Kidney (tissue), 14 donors: ENCODE measurements around the gene GNA14. TPM values are rescaled to one million over a fixed set of nuclear protein-coding genes. Genes with fewer than 3 reads are reported as not detected.

Source experiments
- DNase-seq, 5 donors: peaks; one replicate each; pipeline ENCODE4 v3.0.0-alpha.2; 2013 to 2020
- FAIRE-seq: peaks from 2 replicates; lab custom pipeline; 2012; peaks lifted over from hg19 to GRCh38; lab: Jason Lieb, UNC
- H3K27ac ChIP-seq, 2 donors: one replicate each; pipeline ENCODE4 v1.7.0; 2013; ENCODE audit warnings: low read depth in 2 of 2, low read length in 2 of 2, inconsistent platforms in 1 of 2
- H3K27me3 ChIP-seq: one replicate; pipeline ENCODE4 v1.7.1; 2013; ENCODE audit warnings: low read length, inconsistent platforms; ENCODE audit not compliant: control insufficient read depth, insufficient read depth
- H3K36me3 ChIP-seq, 3 donors: one replicate each; pipeline versions ENCODE4 v1.7.0 to v1.7.1; 2013; ENCODE audit warnings: low read length in 3 of 3, control low read depth in 1 of 3, inconsistent platforms in 1 of 3; ENCODE audit not compliant: insufficient read depth in 3 of 3, control insufficient read depth in 2 of 3
- H3K4me1 ChIP-seq, 3 donors: one replicate each; pipeline versions ENCODE4 v1.7.0 to v1.7.1; 2013; ENCODE audit warnings: low read length in 3 of 3, inconsistent platforms in 1 of 3, low read depth in 1 of 3; ENCODE audit not compliant: control insufficient read depth in 2 of 3, insufficient read depth in 2 of 3
- H3K4me3 ChIP-seq, 3 donors: one replicate each; pipeline versions ENCODE4 v1.7.0 to v1.8.1; 2013; ENCODE audit warnings: low read length in 3 of 3, control low read depth in 1 of 3, inconsistent platforms in 1 of 3
- H3K9ac ChIP-seq, 3 donors: one replicate each; pipeline versions ENCODE4 v1.7.0 to v1.7.1; 2013; ENCODE audit warnings: low read length in 3 of 3, control low read depth in 1 of 3, inconsistent platforms in 1 of 3
- H3K9me3 ChIP-seq, 3 donors: one replicate each; pipeline versions ENCODE4 v1.7.0 to v1.7.1; 2013; ENCODE audit warnings: low read length in 3 of 3, control low read depth in 1 of 3, inconsistent platforms in 1 of 3; ENCODE audit not compliant: control insufficient read depth in 2 of 3, insufficient read depth in 1 of 3
- CTCF ChIP-seq: IDR thresholded peaks from 3 replicates; pipeline ENCODE4 v1.5.1; 2012; ENCODE audit warnings: mild to moderate bottlenecking, moderate library complexity, borderline replicate concordance; ENCODE audit not compliant: insufficient read depth; ENCODE audit errors: extremely low read depth
- intact Hi-C: fragments of 100-400 bp; cut with DNase I; formaldehyde crosslinking; loops from one replicate; pipeline ENCODE4 v1.11.1; 2022
- polyA plus RNA-seq: library from polyadenylated mRNA; stranded (reverse); fragments of 350-450 nt; fragmentation: Illumina TruSeq; extraction: RNeasy Lipid Tissue Mini Kit (QIAGEN cat#74804); gene quantifications from one replicate; pipeline ENCODE4 v1.2.3, GENCODE V29; 2014; ENCODE audit warnings: low read depth, low replicate concordance; ENCODE audit not compliant: insufficient read depth
- total RNA-seq: library from RNA; stranded (reverse); fragmentation: NEBNext Ultra II Directional; extraction: Animal tissue kit (Norgen Biotek cat#: 25700); gene quantifications from one replicate; pipeline ENCODE4 v1.2.1, GENCODE V29; 2021
- donor health status: control.
- donor health status: control.
- donor health status: control.
- donor health status: control.
- donor health status: control.
- donor health status: DM: yes; HTN: yes; CAD: no.
- donor health status: Normal renal cell carcinoma (clear cell type).

Gene GNA14
- total and polyA plus RNA-seq, 2 donors from 2014 or later: 6.5 to 10.4 TPM

GRCh38 chr9:77602852-77603251 is 45.3 kb downstream of the GNA14 start:
- H3K4me3 ChIP-seq: no peak overlapping the region

GRCh38 chr9:77601476-77602099 is 46.5 kb downstream of the GNA14 start:
- no peak for FAIRE-seq
- intact Hi-C loops: no loop called here

More at GRCh38 chr9:77602852-77603251, 45.3 kb downstream of the GNA14 start:
- Histone ChIP-seq H3K9ac (no peak overlapping the region), H3K9me3 (no peaks in the 10 kb centered on the region), H3K27me3 (no peaks in the 10 kb centered on the region), H3K36me3 (no peaks in the 10 kb centered on the region), H3K27ac (no peak overlapping the region), H3K4me1 (no peaks in the 10 kb centered on the region)
- FAIRE-seq (no peak), DNase-seq (no peak)
- intact Hi-C loops: no loop called here
- no peak for TF ChIP-seq CTCF

GRCh38 chr9:77600810-77601209 is 47.3 kb downstream of the GNA14 start:
- FAIRE-seq: no peak
- Histone ChIP-seq H3K9ac (no peak overlapping the region), H3K9me3 (no peaks in the 10 kb centered on the region), H3K27ac (no peak overlapping the region), H3K36me3 (no peaks in the 10 kb centered on the region), H3K27me3 (no peaks in the 10 kb centered on the region), H3K4me1 (no peaks in the 10 kb centered on the region), H3K4me3 (no peak overlapping the region)
- no peak for DNase-seq
- intact Hi-C loops: no loop called here
- no peak for TF ChIP-seq CTCF

More at GRCh38 chr9:77601476-77602099, 46.5 kb downstream of the GNA14 start:
- H3K4me1 ChIP-seq: no peaks in the 10 kb centered on the region
- no peak overlapping the region for H3K27ac ChIP-seq
- DNase-seq: no peak
- TF ChIP-seq CTCF: no peak
- H3K9me3 ChIP-seq: no peaks in the 10 kb centered on the region
- H3K36me3 ChIP-seq: no peaks in the 10 kb centered on the region
- no peak overlapping the region for H3K4me3 ChIP-seq
- H3K9ac ChIP-seq: no peak overlapping the region
- H3K27me3 ChIP-seq: no peaks in the 10 kb centered on the region

- no peak for FAIRE-seq
- intact Hi-C loops: no loop called here
- Histone ChIP-seq H3K9ac (no peak overlapping the region), H3K27me3 (no peaks in the 10 kb centered on the region), H3K9me3 (no peaks in the 10 kb centered on the region), H3K27ac (no peak overlapping the region), H3K4me1 (no peaks in the 10 kb centered on the region), H3K36me3 (no peaks in the 10 kb centered on the region), H3K4me3 (no peak overlapping the region)
- TF ChIP-seq CTCF: no peak
- DNase-seq: no peak
Measured at GRCh38 chr9:77599492-77599891, 48.6 kb downstream of the GNA14 start.
